Measurements from ENCODE around the gene GPR50. TPM values are rescaled to one million over a fixed set of nuclear protein-coding genes. Genes with fewer than 3 reads are reported as not detected.

The GPR50 gene
- total RNA-seq, 1 donor, result not detected

DNA sequence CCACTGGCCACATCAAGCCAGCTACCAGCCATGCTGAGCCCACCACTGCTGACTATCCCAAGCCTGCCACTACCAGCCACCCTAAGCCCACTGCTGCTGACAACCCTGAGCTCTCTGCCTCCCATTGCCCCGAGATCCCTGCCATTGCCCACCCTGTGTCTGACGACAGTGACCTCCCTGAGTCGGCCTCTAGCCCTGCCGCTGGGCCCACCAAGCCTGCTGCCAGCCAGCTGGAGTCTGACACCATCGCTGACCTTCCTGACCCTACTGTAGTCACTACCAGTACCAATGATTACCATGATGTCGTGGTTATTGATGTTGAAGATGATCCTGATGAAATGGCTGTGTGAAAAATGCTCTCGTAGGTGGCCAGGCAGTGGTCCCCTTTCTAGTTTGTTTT is 4.7 kb downstream of the GPR50 start:
- Histone ChIP-seq H3K4me3 (ENCODE audit: low read length) (no peak overlapping the region), H3K27me3 (ENCODE audit: insufficient read depth, low read length) (peaks cover 7% of the 10 kb centered on the region), H3K4me1 (ENCODE audit: insufficient read depth, low read length) (no peaks in the 10 kb centered on the region), H3K9me3 (ENCODE audit: low read depth, low read length) (no peaks in the 10 kb centered on the region)

DNA sequence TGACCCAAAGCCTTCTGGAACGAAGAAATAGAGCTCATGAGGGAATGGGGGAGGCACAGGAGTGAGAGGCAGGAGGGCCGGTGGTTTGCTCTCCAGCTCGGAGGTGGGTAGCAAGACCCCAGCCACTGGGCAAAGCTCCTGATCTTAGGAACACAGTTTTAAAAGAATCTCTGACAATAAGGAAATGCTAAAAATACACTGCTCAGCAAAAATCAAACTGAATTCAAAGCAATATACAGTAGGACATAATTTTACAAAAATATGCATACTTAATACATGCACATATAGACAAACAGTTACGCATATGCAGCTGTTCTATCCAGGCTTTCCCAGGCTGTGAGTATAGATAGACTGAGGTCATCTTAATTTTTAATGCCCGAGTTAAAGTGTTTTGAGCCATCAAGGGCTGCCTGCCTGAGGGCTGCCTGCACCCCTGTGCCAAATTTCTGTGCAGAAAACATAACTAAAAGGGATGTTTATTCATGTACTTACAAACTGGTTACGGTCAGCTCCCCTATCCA is 6.9 kb downstream of the GPR50 start:
- no peaks in the 10 kb centered on the region for H3K4me1 ChIP-seq (ENCODE audit: insufficient read depth, low read length)

DNA sequence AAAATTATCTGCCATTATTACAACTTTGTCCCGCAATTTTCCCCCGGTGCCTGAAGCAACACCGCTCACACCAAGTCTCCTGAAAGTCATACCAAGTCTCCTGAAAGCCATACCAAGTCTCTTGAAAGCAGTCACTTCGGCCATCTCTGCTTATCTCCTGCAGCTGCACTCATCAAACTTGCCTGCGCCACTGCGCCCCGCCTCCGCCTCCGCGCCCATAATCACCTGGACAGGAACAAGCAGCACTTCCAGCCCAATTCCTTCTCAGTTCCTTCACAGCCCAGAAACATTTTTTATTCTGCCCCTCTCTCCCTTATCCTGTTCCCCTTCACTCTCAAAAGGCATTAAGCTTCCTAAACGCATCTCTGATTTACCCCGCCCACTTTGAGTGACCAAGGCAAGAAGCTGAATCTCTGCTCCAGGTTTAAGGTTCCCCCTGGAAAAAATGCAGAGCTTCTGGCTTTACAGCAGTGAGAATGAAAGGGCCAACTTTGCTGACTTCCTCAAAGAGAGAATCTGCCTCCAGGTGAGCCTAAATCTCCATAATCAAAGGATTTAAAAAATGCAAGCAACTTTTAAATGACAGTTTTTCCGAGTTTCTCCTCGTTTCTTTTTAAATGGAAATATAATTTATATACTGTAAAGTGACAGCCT is 7.7 kb downstream of the GPR50 start:
- Histone ChIP-seq H3K9me3 (ENCODE audit: low read depth, low read length) (no peaks in the 10 kb centered on the region), H3K27me3 (ENCODE audit: insufficient read depth, low read length) (peaks cover 3% of the 10 kb centered on the region), H3K4me1 (ENCODE audit: insufficient read depth, low read length) (no peaks in the 10 kb centered on the region), H3K4me3 (ENCODE audit: low read length) (no peak overlapping the region)

More for the DNA sequence above, 6.9 kb downstream of the GPR50 start:
- Histone ChIP-seq H3K9me3 (ENCODE audit: low read depth, low read length) (no peaks in the 10 kb centered on the region), H3K4me3 (ENCODE audit: low read length) (no peak overlapping the region), H3K27me3 (ENCODE audit: insufficient read depth, low read length) (peaks cover 3% of the 10 kb centered on the region)

DNA sequence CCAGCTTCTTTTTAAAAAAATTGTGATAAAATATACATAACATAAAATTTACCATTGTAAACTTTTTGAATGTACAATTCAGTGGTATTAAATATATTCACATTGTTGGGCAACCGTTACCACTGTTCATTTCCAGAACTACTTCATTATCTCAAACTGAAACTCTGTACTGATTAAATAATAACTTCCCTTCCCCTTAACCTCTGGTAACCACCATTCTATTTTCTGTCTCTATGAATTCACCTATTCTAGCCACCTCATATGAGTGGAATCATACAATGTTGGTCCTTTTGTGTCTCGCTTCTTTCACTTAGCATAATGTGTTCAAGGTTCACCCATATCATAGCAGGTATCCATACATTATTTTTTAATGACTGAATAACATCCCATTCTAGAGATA is 8.3 kb downstream of the GPR50 start:
- no peaks in the 10 kb centered on the region for H3K4me1 ChIP-seq (ENCODE audit: insufficient read depth, low read length)

DNA sequence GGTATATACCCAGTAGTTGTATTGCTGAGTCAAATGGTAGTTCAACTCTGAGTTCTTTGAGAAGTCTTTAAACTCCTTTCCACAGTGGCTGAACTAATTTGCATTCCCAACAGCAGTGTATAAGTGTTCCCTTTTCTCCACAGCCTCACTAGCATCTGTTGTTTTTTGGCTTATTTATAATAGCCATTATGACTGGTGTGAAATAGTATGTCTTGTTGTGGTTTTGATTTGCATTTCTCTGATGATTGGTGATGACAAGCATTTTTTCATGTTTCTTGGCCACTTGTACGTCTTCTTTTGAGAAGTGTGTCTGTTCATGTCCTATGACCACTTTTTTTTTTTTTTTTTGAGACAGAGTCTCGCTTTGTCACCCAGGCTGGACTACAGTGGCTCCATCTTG is 30.5 kb downstream of the GPR50 start:
- H3K4me1 ChIP-seq (ENCODE audit: insufficient read depth, low read length), result no peaks in the 10 kb centered on the region
- H3K27me3 ChIP-seq (ENCODE audit: insufficient read depth, low read length), result no peaks in the 10 kb centered on the region
- H3K4me3 ChIP-seq (ENCODE audit: low read length), result no peak overlapping the region
- no peaks in the 10 kb centered on the region for H3K9me3 ChIP-seq (ENCODE audit: low read depth, low read length)

More for the DNA sequence above, 8.3 kb downstream of the GPR50 start:
- no peaks in the 10 kb centered on the region for H3K9me3 ChIP-seq (ENCODE audit: low read depth, low read length)
- H3K27me3 ChIP-seq (ENCODE audit: insufficient read depth, low read length), result peaks cover 2% of the 10 kb centered on the region
- H3K4me3 ChIP-seq (ENCODE audit: low read length), result no peak overlapping the region

DNA sequence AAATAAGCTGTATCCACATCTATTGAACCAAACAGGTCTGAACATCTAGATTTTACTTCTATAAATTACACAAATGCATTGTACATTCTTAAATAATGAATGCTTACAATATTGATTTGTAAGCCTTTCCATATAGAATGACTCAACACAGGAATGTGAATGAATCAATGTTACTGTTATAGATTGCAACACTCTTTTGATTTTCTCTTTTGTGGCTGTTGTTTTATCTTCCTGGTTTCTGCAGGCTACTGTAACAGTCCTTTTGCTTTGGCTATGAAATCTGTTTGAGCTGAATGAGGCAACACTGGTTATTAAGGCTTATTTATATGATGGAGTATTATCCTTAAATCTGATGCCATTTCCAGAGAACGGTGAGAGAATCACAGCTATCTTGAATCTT is 49.5 kb downstream of the GPR50 start:
- Histone ChIP-seq H3K27me3 (ENCODE audit: insufficient read depth, low read length) (peaks cover 4% of the 10 kb centered on the region), H3K9me3 (ENCODE audit: low read depth, low read length) (no peaks in the 10 kb centered on the region), H3K4me3 (ENCODE audit: low read length) (no peak overlapping the region), H3K4me1 (ENCODE audit: insufficient read depth, low read length) (no peaks in the 10 kb centered on the region)

DNA sequence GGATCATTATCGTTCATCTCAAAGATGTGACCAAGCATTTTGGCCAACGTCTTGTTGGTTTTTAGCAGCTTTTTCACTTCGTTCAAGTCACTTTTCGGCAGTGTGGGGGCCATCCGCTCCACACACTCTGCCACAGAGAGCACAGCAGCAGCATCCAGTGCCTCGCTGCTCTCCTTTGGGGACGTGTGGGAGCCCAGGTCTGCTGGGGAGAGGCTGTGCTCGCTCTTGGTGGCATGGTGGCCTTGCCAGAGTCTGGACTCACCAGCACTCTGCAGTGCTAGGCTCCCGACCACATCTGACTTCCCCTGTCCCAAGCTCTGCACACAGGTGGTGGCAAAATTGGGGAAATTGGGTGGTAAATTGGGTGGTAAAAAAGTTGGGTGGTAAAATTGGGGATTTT is 50.6 kb downstream of the GPR50 start:
- H3K9me3 ChIP-seq (ENCODE audit: low read depth, low read length), result no peaks in the 10 kb centered on the region

DNA sequence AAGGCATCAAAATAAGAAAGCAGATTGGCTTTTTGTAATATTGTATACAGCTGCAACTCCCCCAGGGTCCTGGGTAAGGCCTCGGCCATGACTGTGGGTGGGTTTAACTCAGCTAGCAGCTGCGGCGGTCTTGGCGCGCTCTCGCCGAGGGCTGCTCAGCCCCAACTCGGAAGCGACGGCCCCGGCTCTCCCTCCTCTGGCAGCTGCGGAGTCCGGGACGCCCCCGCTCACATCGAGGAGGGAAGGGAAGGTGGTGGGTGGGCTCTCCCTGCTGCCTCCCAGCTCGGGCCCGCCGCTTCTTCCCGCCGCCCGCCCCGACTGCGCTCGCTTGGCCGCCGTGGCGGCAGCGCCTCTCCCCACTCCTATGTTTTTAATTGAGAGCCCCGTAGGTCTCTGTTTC is 51.2 kb downstream of the GPR50 start:
- Histone ChIP-seq H3K27me3 (ENCODE audit: insufficient read depth, low read length) (peaks cover 4% of the 10 kb centered on the region), H3K4me3 (ENCODE audit: low read length) (no peak overlapping the region), H3K4me1 (ENCODE audit: insufficient read depth, low read length) (no peaks in the 10 kb centered on the region), H3K9me3 (ENCODE audit: low read depth, low read length) (no peaks in the 10 kb centered on the region)

More for the DNA sequence above, 50.6 kb downstream of the GPR50 start:
- Histone ChIP-seq H3K4me3 (ENCODE audit: low read length) (no peak overlapping the region), H3K4me1 (ENCODE audit: insufficient read depth, low read length) (no peaks in the 10 kb centered on the region), H3K27me3 (ENCODE audit: insufficient read depth, low read length) (peaks cover 4% of the 10 kb centered on the region)

DNA sequence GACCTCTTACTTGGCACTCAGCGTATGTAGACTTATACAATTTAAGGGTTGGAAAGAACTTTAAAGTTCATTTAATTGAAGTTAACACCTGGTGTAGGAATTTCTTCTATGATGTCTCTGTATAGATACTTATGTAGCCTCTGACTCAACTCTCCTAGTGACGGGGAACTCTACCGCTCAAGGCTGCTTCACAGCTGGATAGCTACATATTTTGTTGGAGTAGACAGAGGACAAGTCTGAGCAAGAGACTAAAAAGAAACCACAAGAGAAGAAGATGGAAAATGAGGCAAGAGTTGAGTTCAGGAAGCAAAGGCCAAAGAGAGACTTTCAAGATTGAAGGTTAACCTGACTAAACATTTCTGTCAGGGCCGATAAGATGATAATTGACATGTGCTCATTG is 52.6 kb downstream of the GPR50 start:
- H3K4me1 ChIP-seq (ENCODE audit: insufficient read depth, low read length), result no peaks in the 10 kb centered on the region
- no peak overlapping the region for H3K4me3 ChIP-seq (ENCODE audit: low read length)
- H3K27me3 ChIP-seq (ENCODE audit: insufficient read depth, low read length), result peaks cover 4% of the 10 kb centered on the region

More for the DNA sequence above, 52.6 kb downstream of the GPR50 start:
- no peaks in the 10 kb centered on the region for H3K9me3 ChIP-seq (ENCODE audit: low read depth, low read length)

Other genes with a start within 250 kb of the GPR50 start
- 4.5 TPM for gene HMGB3, start 193.2 kb upstream of the GPR50 start, total RNA-seq
- gene VMA21, start 220.6 kb downstream of the GPR50 start, total RNA-seq, result 27.9 TPM

Data from mononuclear cell (primary cell).